HG02588 (cell line): ENCODE results near the gene IL1R1.
"Not testable (repeated sequence)": the region's sequence is repeated elsewhere in the genome, so short reads cannot be mapped to it uniquely, and the experiment has no call there.

Source experiments
- ATAC-seq: cut with Tn5 transposase; IDR thresholded peaks from one replicate; pipeline ENCODE4 v1.9.1; 2021; ENCODE audit warnings: mild to moderate bottlenecking, moderate library complexity; ENCODE audit not compliant: unreplicated experiment

The IL1R1 gene

GRCh38 chr2:102110596-102111334 lies 31.8 kb upstream of the IL1R1 start:
- no peak for ATAC-seq

- no peak for ATAC-seq
These were observed 30.7 kb upstream of the IL1R1 start for GRCh38 chr2:102111823-102112222.

DNA sequence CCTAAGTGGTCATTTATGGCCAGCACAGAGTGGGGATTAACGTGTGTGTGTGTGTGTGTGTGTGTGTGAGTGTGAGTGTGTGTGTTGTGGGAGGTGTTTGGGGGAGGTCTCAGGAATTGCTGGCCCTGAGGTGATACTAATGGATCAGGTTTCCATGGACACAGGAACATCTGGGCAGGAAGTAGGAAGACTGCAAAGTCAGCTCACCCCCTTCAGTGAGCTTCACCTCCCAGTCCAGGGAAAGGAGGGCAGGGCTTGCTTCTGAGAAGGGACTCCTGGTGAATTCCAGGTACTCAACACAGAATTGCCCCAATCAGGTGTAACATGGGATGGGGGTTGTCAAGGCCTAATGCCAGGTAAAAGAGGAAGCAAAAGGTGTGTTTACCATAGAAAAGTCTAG lies 30.3 kb upstream of the IL1R1 start:
- ATAC-seq = no peak

DNA sequence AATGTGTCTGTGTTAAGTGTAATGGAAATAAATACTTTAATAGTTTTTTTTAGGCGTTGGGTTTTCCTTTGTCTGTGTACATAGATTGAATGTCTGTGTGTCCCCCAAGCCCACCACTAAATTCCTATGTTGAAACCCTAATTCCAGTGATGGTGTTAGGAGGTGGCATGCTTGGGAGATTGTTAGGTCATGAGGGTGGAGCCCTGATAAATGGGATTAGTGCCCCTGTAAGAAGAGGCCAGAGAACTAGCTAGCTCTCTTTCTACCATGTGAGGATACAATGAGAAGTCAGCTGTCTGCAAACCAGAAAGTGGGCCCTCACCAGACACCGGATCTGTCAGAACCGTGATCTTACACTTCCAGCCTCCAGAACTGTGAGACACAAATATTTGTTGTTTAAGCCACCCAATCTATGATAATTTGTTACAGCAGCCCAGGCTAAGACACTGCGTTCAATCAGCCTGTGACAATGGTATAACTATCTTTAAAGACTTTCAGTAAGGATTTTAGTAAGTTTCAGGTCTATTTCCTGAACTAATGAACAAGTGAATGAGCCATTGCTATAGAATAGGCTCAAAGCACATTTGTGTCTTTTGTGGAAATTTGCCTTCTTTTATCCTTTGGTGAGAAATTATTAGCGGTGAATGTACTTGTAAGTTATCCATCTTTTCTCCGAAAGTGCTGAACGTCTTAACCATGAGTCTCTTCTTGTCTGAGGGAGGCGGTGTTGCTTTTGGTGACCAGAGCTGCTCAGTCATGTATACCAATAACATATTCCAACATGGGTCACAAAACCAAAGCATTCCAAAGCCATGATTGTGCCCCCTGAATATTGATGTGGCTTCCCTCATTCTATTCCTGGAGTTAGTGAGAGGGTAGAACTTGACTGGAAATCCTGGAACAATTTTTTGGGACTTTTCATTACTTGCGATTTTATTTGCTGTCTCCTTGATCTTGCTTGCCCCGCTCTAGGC lies 29.6 kb upstream of the IL1R1 start:
- no peak for ATAC-seq

DNA sequence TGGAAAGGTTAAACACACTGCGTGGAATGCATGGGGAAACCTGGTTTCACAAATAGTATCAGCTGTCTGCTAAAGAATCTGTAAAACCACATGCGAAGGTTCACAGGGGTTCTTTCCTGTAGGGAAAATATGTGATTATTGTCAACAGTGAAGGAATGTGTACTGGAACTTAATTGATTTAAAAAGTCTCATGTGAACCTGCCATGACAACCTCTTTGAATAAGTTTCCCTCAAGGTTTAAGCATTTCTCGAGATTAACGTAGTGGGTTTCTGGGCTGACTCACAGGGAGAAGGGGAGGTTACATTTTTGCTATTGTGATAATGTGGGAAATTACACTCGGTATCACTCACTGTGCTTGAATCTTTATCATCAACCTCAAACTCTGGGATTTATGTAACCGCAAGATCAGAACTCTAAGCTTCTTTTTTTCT lies 28.2 kb upstream of the IL1R1 start:
- ATAC-seq = no peak

GRCh38 chr2:102114851-102115497 lies 27.6 kb upstream of the IL1R1 start:
- no peak for ATAC-seq

GRCh38 chr2:102116630-102117471 lies 25.7 kb upstream of the IL1R1 start:
- no peak for ATAC-seq

DNA sequence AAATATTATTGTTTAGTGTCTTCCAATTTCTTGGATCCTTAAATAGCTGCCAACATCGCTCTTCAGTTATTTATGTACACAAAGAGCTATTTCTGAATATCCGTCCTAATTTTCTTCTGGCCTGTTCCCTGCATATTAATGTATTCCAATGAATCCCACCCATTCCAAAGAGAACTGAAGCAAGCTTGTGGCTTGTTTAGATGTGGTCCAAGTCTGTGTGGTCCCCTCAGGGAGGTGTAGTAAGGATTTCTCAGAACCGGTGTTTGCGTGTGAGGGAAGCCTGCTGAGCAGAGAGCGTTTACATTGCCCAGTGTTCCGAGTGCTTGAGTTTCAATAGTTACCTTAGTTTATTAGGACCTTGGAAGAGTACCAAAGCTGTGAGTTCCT lies 25.1 kb upstream of the IL1R1 start:
- ATAC-seq = no peak

- no peak for ATAC-seq
These were observed 23.3 kb upstream of the IL1R1 start for GRCh38 chr2:102119255-102119654.

- no peak for ATAC-seq
These were observed 22.3 kb upstream of the IL1R1 start for GRCh38 chr2:102120261-102120660.

DNA sequence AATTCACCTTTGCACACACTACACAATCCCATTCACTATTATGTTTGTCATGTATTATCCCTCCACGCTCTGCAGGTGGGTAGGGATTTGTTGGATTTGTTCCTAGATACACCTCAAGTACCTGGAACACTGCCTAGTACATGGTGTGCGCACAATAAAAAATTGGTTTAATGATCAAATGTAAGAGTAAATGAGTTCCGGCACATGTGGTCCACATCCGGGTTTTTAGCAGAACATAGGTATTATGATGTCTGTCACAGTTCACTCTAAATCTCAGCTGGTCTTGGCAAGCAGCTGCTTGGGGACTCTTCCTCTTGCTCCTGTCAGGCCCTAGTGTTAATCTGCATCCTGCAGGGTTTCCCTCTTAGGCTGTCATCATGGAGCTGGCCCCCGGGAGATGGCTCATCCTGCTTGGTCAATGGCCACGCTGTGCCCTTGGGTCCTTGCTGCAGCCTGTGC lies 21.8 kb upstream of the IL1R1 start:
- no peak for ATAC-seq

DNA sequence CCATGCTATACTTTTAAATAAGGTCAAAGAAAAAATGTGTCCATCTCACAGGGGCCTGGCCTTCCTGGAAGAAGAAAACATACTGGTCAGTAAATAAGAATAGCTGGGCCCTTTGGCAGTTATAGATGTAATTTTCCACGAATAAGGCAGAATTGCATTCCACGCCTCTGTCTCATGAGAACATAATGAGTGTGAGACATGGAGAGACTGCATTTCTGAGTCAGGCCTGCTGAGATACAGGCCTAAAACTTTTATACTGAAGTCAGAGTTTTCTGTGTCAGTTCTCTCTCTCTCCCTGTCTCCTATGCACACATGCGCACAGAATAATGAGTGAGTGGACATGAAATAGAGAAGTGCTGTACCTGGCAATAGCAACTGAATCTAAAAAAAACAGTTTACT lies 20.4 kb upstream of the IL1R1 start:
- ATAC-seq = no peak

GRCh38 chr2:102122909-102123308 lies 19.6 kb upstream of the IL1R1 start:
- no peak for ATAC-seq

DNA sequence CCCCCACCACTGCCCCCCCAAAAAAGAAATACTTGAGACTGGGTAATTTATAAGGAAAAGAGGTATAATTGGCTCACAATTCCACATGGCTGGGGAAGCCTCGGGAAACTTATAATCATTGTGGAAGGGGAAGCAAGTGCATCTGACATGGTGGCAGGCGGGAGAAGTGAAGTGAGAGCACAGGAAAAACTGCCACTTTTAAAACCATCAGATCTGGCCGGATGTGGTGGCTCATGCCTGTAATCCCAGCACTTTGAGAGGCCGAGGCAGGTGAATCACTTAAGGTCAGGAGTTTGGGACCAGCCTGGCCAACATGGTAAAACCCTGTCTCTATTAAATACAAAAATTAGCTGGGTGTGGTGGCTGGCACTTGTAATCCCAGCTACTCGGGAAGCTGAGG lies 18.1 kb upstream of the IL1R1 start:
- ATAC-seq = not testable (repeated sequence)

DNA sequence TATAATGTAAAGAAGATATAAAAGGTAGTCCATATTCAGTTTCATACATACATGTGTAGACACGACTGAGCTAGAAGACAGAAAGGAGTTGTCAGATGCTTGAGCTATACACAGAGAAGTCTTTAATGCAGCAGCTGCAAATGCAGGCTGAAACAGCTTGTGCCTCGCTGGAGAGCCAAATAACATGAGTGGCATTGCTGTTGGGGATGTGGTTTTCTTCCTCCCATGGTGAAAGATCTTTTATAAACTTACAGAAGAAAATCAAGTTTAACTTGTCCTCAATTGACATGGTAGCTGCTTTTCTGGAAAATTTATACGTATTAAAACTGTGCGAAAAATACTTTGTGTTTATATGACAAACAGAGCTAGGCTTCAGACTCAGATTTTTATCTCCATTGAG lies 16.4 kb upstream of the IL1R1 start:
- no peak for ATAC-seq

DNA sequence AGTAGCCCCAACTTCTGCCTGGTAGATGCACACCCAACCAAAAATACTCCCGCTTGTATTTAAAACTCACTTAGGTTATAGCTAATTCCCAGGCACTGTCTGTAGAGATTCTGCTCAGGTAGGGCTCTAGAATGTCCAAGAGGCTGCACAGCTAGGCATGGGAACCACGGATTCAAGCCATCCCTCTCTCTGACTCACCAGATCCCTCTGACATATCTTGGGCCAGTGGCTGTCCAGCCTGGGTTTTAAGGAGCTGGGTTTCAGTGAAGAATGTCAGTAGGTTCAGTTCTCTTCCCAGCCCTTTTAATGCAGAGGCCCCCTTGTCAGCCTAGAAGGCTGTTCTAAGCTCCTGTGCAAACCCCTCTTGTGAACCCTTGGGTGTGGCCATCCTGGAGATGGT lies 15.9 kb upstream of the IL1R1 start:
- ATAC-seq = no peak

- no peak for ATAC-seq
These were observed 13.5 kb upstream of the IL1R1 start for GRCh38 chr2:102129082-102129481.

GRCh38 chr2:102129951-102130646 lies 12.4 kb upstream of the IL1R1 start:
- no peak for ATAC-seq

GRCh38 chr2:102130647-102130991 lies 11.9 kb upstream of the IL1R1 start:
- no peak for ATAC-seq

GRCh38 chr2:102131564-102131963 lies 11.0 kb upstream of the IL1R1 start:
- ATAC-seq = no peak
